ENCODE data around the gene CCNYL1.
A peak's percentile ranks its signal among the peaks of the same experiment; 100 is the strongest.
"Not testable (repeated sequence)": the region's sequence is repeated elsewhere in the genome, so short reads cannot be mapped to it uniquely, and the experiment has no call there.

The CCNYL1 gene

DNA sequence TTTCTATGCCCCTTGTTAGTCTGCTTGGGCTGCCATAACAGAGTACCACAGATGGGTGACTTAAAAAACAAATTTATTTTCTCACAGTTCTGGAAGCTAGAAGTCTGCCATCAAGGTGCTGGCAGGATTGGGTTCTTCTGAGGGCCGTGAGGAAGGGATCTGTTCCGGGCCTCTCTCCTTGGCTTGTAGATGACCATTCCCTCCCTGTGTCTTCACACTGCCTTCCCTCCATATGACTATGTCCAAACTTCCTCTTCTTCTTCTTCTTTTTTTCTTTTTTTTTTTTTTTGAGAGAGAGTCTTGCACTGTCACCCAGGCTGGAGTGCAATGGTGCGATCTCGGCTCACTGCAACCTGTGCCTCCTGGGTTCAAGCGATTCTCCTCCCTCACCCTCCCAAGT, 13.1 kb upstream of the CCNYL1 start:
- no peak for ATAC-seq

DNA sequence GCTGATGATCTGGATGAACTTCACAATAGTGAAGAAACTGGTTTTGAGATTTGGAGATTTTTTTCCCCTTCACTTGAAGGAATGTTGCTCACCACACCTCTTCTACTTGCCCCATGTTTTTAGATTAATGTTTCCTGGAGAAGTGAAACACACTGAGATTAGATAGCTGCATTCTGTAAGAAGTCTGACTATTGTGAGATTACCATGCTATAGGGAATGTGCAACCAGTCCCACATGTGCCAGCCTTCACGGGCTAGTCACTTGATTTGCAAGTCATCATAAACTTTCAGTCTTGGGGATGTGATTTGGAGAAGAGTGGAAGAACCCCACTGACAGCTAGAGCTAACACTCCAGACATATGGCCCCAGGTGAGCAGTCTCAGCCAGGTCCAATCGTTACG, 7.4 kb upstream of the CCNYL1 start:
- ATAC-seq = no peak

DNA sequence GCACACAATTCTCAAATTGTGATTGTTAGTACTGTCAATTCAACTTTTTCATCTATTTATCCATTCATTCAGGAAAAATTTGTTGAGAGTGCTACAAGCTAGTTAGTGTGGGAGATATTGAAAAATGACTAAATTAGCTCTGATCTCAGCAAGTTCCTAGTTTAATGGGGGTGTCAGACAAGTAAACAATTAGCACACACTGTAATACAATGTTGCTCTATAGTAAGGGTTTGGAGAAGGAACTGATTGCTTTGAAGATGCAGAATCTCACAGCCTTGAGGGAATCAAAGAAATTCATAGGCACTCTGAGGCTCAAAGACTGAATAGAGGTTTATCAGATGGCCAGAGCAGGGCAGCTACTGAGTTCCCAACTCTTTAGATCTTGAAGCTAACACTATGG, 6.8 kb upstream of the CCNYL1 start:
- no peak for ATAC-seq

DNA sequence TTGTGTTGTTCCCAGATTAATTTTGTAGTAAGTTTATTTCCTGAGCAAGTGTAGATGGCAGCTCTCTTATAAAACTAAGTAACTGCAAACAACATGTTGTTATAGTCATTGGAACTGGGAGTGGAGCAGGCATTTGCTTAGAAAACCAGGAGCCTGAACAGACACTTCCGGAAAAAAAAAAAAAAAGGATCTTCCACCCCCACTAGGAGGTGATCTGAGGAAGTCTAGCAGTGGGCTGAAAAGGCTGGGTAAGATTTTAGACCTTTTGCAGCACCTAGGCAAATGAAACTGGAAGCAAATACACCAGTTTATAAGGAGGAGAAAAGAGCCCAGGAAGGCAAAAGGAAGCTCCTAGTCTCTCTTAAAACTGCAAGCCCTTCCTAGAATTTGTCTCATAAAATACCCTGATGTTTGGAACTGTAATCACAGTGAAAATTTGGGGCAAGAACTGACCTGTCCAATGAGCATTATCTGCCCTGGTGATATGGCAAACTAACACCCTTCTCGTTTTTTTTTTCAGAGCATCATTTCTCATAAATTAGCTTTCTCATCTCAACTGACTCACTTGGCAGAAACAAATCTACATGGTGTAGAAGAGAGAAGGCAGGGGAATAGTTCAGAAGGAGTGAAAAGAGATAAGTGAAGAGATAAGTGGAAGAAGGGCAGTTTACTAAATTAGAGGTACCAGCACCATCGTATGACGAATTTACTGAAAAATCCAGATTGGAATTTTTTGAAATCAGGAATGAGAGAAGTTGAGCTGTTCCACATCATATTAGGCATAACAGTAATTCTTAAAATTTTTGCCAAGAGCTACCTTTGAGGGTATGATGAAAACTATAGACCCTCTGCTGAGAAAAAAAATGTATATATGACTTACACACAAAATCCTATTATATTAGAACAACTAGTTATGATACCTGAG, 4.2 kb upstream of the CCNYL1 start:
- ATAC-seq = no peak

DNA sequence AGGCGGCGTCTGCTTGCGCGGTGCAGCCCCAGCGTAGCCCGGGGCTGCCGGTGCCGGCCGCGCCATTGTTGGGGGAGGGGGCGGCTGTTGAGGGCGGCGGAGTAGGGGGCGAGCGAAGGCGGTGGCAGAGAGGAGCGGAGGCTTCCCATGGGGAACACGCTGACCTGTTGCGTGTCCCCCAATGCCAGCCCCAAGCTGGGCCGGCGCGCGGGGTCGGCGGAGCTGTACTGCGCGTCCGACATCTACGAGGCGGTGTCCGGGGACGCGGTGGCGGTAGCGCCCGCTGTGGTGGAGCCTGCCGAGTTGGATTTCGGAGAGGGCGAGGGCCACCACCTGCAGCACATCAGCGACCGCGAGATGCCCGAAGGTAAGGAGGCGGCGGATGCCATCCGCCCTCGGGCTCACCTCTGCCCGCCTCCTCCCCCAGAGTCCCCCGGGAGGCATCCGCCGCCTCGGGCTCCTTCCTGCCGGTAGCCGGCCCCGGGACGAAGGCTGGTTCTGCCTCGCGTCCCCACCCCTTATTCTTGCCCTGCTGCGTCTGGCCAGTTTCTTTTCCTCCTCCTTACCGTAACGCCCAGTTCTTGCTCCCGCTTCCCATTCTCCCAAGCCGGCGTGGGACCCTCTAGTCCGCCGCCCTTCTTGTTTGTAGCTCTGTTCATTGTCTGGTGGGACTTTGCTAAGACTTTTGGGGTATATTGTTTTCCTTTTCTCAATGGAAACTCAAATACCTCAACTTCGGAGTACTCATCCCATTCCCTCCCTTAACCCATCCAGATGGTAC, 500 bp downstream of the CCNYL1 start:
- peak; percentile 9 to 14 for ATAC-seq

DNA sequence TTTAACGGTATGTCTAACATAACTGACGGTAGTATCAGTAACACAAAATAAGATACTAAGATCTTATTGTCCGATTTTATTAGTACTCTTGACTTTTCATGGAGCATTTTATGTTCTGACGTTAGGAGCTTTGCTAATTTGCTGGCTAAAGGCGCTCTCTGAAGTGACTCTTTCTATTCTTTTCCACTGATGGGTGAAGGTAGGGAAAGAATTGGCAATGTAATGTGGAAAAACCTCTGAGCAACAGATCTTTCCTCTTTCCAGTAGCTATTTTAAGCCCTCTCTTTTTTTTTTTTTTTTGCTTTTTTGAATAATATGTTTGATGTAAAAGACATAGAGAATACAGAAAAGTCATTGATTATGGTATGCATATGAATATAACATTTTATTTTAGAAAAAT, 4.6 kb downstream of the CCNYL1 start:
- no peak for ATAC-seq

DNA sequence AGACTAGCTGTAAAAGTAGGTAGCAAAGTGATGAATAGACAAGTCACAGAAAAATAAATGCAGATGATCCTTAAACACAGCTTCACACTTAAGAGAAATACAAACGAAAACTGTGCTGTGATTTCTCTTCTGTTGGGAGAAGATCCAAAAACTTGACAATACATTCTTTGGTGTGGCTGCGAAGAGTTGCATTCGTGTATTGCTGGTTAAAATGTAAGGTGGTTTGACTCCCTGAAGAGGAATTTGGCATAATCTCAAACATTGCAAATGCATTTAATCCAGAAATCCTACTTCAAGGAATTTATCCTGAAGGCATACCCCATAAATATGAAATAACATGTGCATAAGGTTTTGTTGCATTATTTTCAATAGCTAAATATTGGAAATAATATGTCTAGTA, 7.1 kb downstream of the CCNYL1 start:
- no peak for ATAC-seq

DNA sequence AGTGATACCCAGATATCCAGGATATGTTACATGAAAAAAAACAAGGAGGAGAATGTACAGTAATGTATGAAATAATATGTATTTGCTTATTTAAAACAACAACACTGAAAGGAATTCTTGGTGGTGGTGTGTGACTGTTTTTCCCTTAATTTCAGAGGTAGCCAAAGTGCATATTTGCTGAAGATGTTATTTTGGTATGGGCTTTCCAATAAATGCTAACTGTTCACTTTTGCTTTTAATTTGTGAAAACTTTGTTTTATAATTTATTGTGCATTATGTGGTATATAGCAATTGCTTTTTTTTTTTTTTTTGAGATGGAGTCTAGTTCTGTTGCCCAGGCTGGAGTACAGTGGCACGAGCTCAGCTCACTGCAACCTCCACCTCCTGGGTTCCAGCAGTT, 7.6 kb downstream of the CCNYL1 start:
- ATAC-seq = no peak

DNA sequence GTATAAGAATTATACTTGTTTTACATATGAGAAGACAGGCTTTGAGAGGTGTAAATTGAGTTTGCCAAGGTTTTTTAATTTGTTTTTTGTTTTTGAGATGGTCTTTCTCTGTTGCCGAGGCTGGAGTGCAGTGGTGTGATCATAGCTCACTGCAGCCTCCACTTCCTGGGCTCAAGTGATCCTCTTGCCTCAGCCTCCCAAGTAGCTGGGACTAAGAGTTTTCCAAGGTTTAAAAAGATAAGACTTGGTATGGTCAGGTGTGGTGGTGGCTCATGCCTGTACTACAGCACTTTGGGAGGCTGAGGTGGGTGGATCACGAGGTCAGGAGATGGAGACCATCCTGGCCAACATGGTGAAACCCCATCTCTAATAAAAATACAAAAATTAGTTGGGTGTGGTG, 8.2 kb downstream of the CCNYL1 start:
- not testable (repeated sequence) for ATAC-seq

DNA sequence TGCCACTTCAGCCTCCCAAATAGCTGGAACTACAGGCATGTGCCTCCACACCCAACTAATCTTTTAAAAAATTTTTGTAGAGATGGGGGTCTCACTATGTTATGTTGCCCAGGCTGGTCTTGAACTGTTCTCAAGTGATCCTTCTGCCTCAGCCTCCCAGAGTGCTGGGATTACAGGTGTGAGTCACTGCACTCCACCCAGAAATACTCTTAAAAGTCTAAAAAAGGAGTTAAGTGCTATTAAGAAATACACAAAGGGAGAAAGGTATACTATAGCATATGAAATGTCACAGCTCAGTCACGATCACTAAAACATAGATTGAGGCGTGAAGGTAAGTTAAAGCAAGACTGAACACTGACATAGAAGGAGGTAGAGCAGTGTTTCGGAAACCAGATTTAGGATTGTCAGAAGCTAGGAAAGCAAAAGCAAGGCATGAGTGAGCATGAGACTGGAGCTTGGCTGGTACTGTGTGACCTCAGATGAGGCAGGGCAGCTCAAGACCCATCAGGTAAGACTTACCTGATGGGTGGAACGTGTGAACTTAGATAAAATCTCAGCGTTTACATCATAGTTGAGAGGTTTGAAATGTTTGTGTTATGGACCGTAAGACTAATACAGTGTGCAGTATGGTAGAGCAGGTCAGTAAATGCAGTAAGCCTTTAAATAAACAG, 9.2 kb downstream of the CCNYL1 start:
- ATAC-seq = no peak

DNA sequence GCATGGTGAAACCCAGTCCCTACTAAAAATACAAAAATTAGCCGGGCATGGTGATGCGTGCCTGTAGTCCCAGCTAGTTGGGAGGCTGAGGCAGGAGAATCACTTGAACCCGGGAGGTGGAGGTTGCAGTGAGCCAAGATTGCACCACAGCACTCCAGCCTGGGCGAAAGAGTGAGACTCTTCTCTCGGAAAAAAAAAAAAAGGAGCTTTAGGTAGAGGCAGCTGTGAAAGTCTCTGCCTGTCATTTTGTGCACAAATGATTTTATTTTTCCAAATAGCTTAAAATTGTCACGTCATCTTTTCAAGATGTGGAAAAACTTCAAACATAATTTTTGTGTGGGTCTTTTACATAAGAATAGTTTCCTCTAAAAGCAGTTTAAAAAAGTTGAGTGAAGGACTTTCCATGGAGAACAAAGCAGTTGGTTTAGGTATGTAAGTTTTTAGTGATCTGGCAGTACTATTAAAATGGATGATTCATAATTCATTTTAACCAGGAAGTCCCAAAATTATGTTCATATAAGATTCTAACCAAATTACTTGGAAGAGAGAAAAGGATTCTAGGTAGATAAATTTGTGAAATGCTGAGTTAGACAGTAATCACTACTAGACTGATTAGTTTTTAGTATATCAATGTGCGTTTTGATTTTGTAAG, 11.5 kb downstream of the CCNYL1 start:
- ATAC-seq = peak; percentile 73 to 76

DNA sequence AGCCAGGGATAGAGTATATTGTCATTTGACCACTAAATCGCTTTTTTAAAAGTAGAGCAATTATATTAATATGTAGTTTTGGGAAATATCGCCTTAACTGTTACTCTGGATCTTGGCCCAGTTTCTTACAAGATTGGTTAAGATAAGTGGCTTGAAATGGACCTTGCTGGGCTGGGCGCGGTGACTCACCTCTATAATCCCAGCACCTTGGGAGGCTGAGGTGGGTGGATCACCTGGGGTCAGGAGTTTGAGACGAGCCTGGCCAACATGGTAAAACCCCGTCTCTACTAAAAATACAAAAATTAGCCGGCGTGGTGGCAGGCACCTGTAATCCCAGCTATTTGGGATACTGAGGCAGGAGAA, 12.0 kb downstream of the CCNYL1 start:
- ATAC-seq = peak in 1 of 2 donors; percentile 12

DNA sequence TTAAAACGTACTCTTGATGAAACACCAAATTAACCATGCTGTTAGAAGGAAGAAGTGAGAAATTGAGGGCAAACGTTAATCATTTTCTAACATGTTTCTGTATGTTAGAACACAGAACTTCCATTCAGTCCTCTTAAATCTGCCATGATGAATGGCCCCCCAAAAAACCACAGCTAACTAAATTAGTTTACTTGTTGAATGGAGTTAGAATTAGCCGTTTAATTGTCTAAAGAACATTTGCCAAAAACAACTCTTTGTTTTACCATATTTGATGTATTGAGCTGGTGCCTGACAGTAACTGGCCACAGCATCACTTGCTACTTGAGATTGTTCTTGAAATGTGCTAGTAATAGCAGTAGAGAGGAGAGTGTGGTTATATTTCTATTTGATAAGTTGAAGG, 12.7 kb downstream of the CCNYL1 start:
- ATAC-seq = peak in 1 of 2 donors; percentile 39

DNA sequence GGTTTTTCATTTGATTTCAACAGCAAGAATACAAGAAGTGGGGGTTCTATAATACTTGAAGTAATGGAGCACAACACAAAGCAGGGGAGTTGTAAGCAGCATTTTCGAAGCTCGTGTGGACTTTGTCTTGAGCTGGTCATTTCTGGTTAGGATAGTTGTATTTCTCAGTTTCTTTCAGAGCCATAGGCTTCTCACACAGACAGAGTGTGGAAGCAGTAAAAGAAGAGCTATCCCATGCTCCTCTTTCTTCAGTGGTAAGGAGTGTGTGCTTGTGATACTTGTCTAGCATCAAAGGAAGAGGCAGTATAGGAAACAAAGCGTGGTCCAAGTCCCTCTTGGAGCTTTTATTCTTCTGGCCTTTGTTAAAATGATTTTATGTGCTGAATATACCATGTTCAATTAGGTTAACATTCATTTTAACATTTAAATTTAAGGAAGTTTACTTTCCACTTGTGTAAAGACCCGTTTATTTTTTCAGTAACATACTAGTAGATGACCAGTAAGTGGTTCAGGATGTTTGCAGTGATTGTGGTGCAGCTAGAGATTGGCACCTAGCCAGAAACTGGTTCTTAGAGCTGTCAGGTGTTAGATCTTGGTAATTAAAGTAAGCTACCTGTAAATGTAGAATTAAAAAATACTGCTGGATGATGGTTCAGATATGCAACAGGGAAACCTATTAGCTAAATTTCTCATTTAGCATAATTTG, 14.6 kb downstream of the CCNYL1 start:
- no peak for ATAC-seq

DNA sequence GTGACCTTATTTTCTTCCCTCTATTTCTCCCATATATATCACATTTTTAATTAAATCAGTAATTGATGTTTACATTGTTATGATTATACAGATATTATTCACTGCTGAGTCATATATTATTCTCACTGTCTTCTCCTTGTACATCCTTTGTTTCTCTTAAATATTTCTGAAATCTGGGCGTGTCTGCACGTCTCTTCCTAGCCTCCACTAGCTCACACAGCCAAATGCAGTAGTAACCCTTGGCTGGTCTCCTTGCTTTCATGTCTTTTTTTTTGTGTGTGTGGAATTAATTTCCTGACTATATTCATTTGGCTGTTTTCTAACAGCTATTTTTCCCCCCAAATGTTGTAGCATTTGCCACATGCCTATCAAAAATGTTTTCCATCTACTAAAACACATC, 15.8 kb downstream of the CCNYL1 start:
- no peak for ATAC-seq

DNA sequence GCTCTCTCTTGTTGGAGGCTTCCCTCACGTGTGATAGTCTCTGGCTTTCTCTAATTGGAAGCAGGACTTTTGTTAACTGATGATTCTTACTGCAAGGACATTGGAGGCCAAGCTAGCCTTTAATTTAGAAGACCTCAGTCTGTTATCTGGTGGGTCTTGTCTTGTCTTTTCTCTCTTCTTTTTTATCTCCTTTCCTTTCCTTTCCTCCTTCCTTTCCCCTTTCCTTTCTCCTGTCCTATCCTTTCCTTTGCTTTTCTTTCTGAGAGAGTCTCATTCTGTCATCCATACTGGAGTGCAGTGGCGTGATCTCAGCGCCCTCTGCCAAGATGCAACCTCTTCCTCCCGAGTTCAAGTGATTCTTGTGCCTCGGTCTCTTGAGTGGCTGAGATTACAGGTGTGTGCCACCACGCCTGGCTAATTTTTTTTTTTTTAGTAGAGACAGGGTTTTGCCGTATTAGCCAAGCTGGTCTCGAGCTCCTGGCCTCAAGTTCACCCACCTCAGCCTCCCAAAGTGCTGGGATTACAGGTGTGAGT, 18.1 kb downstream of the CCNYL1 start:
- no peak for ATAC-seq

DNA sequence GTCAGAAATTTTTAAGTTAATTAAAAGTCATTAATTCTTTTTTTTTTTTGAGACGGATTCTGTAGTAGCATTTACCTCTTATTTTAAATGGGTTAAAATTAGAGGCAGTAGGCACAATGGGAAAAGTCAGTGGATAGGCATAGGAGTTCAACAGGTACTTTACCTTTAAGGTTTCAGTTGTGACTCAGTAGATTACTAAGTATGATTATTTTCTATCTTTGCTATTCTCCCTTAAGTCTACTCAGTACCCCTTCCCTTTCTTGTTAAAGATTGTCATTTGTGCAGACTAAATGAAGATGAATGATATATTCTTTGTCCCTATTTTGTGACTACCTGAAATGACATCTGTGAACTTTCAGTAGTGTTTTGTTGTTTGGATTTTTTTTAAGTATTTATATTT, 19.7 kb downstream of the CCNYL1 start:
- ATAC-seq = peak; percentile 64 to 78

DNA sequence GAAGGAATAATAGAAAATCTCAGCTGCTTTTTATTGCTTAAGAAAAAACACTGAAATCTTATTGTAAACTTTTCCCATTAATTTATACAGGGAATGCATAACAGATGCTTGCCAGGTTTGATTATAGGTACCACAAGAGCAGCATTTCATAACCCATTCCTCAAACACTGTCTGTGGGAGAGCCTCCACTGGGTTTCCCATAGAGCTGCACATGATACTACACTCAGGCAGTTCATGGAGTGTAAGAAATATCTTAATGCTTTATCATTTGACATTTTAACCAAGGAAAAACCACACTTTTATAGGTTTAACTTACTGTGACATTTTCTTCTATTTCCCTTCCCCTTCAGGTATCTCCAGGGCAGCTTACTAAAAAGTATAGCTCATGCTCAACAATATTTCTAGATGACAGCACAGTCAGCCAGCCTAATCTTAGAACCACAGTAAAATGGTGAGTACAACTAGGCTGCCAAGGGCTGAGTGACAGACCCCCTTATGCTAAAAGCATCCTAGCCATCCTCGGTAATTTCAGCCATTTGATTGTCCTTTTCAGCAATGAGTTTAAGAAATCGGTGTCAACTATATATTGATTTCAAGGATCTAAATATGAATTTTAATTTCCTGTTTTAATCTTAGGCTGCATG, 22.3 kb downstream of the CCNYL1 start:
- no peak for ATAC-seq

DNA sequence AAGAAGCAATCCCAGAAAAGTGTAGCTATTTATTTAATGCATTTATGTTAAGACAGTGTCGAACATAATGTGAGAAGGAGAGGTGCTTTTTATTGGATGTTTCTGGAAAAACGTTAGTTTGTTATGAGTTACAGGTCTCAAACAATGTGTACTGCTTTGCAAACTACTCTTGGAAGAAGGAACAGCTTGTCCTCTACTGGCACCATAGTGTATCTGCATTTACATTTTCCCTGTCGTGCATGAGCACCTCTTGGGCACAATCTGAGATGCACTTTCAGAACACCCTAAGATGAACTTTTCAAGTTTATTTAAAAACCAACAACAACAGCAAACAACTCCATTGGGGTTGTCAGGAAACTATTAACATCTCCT, 22.8 kb downstream of the CCNYL1 start:
- no peak for ATAC-seq

DNA sequence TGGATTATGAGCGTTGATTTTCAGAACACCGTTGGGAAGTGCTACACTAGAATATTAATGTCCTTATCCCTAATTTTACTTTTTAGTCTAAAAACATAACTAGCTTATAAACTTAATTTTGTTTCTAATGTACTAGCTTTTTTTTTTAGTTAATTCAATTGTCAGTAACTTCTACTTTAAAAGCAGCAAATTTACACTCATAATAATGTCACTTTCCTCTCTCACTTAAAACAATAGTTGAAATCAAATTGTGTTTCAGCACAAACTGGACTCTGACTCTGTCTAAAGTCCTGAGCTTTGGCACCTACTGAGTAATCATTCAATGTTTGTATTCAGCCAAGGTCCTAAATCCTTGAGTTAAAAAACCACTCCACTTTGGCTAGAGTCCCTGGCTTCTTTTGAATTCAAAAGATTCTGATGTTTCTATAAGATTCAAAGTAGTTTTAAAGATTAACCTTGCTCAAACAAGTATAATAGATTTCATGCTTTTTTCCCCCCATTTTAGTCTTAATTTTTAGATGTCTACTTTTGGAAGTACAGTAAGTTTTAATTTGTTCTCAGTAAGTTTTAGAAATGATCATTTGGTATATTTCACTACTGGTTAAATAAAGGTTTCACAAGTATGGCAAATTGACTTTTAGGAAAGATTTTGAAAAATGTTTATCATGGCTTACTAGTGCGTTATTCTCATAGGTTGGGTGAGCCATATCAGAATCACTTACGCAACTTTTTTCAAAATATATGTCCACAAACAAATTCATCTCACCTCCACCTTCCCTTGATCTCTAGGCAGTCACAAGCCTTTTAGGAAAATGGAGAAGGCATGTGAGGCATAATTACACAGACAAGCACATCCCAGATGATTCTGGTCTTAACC, 23.4 kb downstream of the CCNYL1 start:
- ATAC-seq = no peak

DNA sequence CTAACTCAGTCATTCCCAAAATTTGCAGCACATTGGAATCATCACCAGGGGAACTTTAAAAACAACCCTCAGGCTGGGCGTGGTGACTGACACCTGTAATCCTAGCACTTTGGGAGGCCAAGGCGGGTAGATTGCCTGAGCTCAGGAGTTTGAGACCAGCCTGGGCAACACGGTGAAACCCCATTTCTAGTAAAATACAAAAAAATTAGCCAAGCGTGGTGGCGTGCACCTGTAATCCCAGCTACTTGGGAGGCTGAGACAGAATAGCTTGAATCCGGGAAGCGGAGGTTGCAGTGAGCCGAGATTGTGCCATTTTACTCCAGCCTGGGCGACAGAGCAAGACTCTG, 24.0 kb downstream of the CCNYL1 start:
- not testable (repeated sequence) for ATAC-seq

Measured in activated CD4-positive, CD25-positive, alpha-beta regulatory T cell treated with anti-CD3 and anti-CD28 coated beads, Interleukin-2, amount 50 U/mL, for 24 hours (primary cell).